GM10266 (cell line): ENCODE measurements around the gene PGPEP1.

Experiments
- DNase-seq: peaks from one replicate; pipeline ENCODE4 v3.0.0; 2012; ENCODE audit errors: extremely low spot score
- CTCF ChIP-seq: IDR thresholded peaks from 2 replicates; pipeline ENCODE4 v1.5.1; 2012; ENCODE audit warnings: mild to moderate bottlenecking, low read depth; ENCODE audit not compliant: control insufficient read depth, insufficient read depth; ENCODE audit errors: missing control alignments

The PGPEP1 gene

GRCh38 chr19:18418483-18419194 lies 78.2 kb downstream of the PGPEP1 start:
- no peak for DNase-seq

GRCh38 chr19:18419195-18419698 lies 78.8 kb downstream of the PGPEP1 start, which contains the start of gene SSBP4:
Gene SSBP4 (plus strand): TSS chr19:18419398. CDS start chr19:18419649, 251 bp downstream.
- TF ChIP-seq CTCF: peak; percentile 46
- DNase-seq: peak; percentile 97

More at GRCh38 chr19:18418483-18419194, 78.2 kb downstream of the PGPEP1 start:
- TF ChIP-seq CTCF: no peak
